ENCODE results near the gene TRAM2. TPM values are rescaled to one million over a fixed set of nuclear protein-coding genes. Genes with fewer than 3 reads are reported as not detected.

Gene TRAM2
- polyA plus RNA-seq, 1 experiment = 152 TPM

- peaks cover 1% of the 10 kb centered on the region; the same call in 1 of the 2 replicates for H3K9me3 ChIP-seq (ENCODE audit: control insufficient read depth, insufficient read depth, low read length)
- no peak for TF ChIP-seq CTCF (IDR thresholded peaks at IDR 0.05; ENCODE audit: low read depth, low read length)
- CTCF ChIA-PET = no interaction called here
- no peak overlapping the region for H3K27ac ChIP-seq (ENCODE audit: low read depth, low read length)
- no peak overlapping the region for H3K4me3 ChIP-seq (ENCODE audit: low read depth, low read length)
- POLR2A ChIA-PET = no interaction called here
- H3K27me3 ChIP-seq (ENCODE audit: control insufficient read depth, insufficient read depth, low read length) = no peaks in the 10 kb centered on the region
- DNase-seq (ENCODE audit: low read depth, low spot score) = no peak
Observed at GRCh38 chr6:52509281-52510212, 67.3 kb downstream of the TRAM2 start.

- Histone ChIP-seq H3K9me3 (ENCODE audit: control insufficient read depth, insufficient read depth, low read length) (peaks cover 4% of the 10 kb centered on the region; the same call in 1 of the 2 replicates), H3K27me3 (ENCODE audit: control insufficient read depth, insufficient read depth, low read length) (no peaks in the 10 kb centered on the region), H3K27ac (ENCODE audit: low read depth, low read length) (no peak overlapping the region), H3K4me3 (ENCODE audit: low read depth, low read length) (no peak overlapping the region)
- ChIA-PET CTCF (interaction anchor here (1.0 kb wide), 1 partner anchor 144 kb away, joined by 4 read pairs; no protein-coding TSS in a partner anchor), POLR2A (no interaction called here)
- DNase-seq (ENCODE audit: low read depth, low spot score) = no peak
- TF ChIP-seq CTCF (IDR thresholded peaks at IDR 0.05; ENCODE audit: low read depth, low read length) = no peak
Observed at GRCh38 chr6:52508261-52508739, 68.6 kb downstream of the TRAM2 start.

- no peak for DNase-seq (ENCODE audit: low read depth, low spot score)
- CTCF ChIA-PET = interaction anchor here (0.6 to 1.0 kb wide), 2 partner anchors 121 to 145 kb away, joined by 3 to 4 read pairs; no protein-coding TSS in a partner anchor
- Histone ChIP-seq H3K27me3 (ENCODE audit: control insufficient read depth, insufficient read depth, low read length) (no peaks in the 10 kb centered on the region), H3K9me3 (ENCODE audit: control insufficient read depth, insufficient read depth, low read length) (peaks cover 4% of the 10 kb centered on the region; the same call in 1 of the 2 replicates), H3K27ac (ENCODE audit: low read depth, low read length) (no peak overlapping the region), H3K4me3 (ENCODE audit: low read depth, low read length) (no peak overlapping the region)
- TF ChIP-seq CTCF (IDR thresholded peaks at IDR 0.05; ENCODE audit: low read depth, low read length) = no peak
- POLR2A ChIA-PET = no interaction called here
Observed at GRCh38 chr6:52507557-52508260, 69.2 kb downstream of the TRAM2 start.

- no peak for DNase-seq (ENCODE audit: low read depth, low spot score)
- ChIA-PET CTCF (interaction anchor here (0.6 to 0.7 kb wide), 2 partner anchors 9 to 70 kb away, joined by 3 to 4 read pairs; no protein-coding TSS in a partner anchor), POLR2A (no interaction called here)
- no peak for TF ChIP-seq CTCF (IDR thresholded peaks at IDR 0.05; ENCODE audit: low read depth, low read length)
- peaks cover 4% of the 10 kb centered on the region; the same call in 1 of the 2 replicates for H3K9me3 ChIP-seq (ENCODE audit: control insufficient read depth, insufficient read depth, low read length)
- H3K4me3 ChIP-seq (ENCODE audit: low read depth, low read length) = no peak overlapping the region
- no peaks in the 10 kb centered on the region for H3K27me3 ChIP-seq (ENCODE audit: control insufficient read depth, insufficient read depth, low read length)
- no peak overlapping the region for H3K27ac ChIP-seq (ENCODE audit: low read depth, low read length)
Observed at GRCh38 chr6:52506476-52506875, 70.4 kb downstream of the TRAM2 start.

All from AG04450 (cell line).